ENCODE data around the gene FNDC4. TPM values are rescaled to one million over a fixed set of nuclear protein-coding genes. Genes with fewer than 3 reads are reported as not detected.

Gene FNDC4
- total RNA-seq, 1 donor from 2014 or later = 28.2 TPM

GRCh38 chr2:27445155-27445554 lies 49.8 kb downstream of the FNDC4 start:
- H3K27me3 ChIP-seq (ENCODE audit: control insufficient read depth, insufficient read depth, low read length) = no peaks in the 10 kb centered on the region

GRCh38 chr2:27442920-27443282 lies 52.1 kb downstream of the FNDC4 start:
- no peak overlapping the region for H3K4me3 ChIP-seq (ENCODE audit: low read depth, low read length)
- H3K36me3 ChIP-seq (ENCODE audit: control insufficient read depth, insufficient read depth, low read length) = peaks cover 4% of the 10 kb centered on the region
- H3K27me3 ChIP-seq (ENCODE audit: control insufficient read depth, insufficient read depth, low read length) = no peaks in the 10 kb centered on the region
- no peak for DNase-seq (ENCODE audit: low read depth)
- no peak for TF ChIP-seq CTCF (IDR thresholded peaks at IDR 0.05; ENCODE audit: insufficient read depth, low read length, poor library complexity, severe bottlenecking)

More at GRCh38 chr2:27445155-27445554, 49.8 kb downstream of the FNDC4 start:
- Histone ChIP-seq H3K36me3 (ENCODE audit: control insufficient read depth, insufficient read depth, low read length) (peaks cover 4% of the 10 kb centered on the region), H3K4me3 (ENCODE audit: low read depth, low read length) (no peak overlapping the region)
- TF ChIP-seq CTCF (IDR thresholded peaks at IDR 0.05; ENCODE audit: insufficient read depth, low read length, poor library complexity, severe bottlenecking) = no peak
- no peak for DNase-seq (ENCODE audit: low read depth)

- TF ChIP-seq CTCF (IDR thresholded peaks at IDR 0.05; ENCODE audit: insufficient read depth, low read length, poor library complexity, severe bottlenecking) = peak; percentile 24
- Histone ChIP-seq H3K27me3 (ENCODE audit: control insufficient read depth, insufficient read depth, low read length) (no peaks in the 10 kb centered on the region), H3K4me3 (ENCODE audit: low read depth, low read length) (no peak within 1 kb of the TSS), H3K36me3 (ENCODE audit: control insufficient read depth, insufficient read depth, low read length) (peaks cover 4% of the 10 kb centered on the region)
- no peak for DNase-seq (ENCODE audit: low read depth)
Measured at GRCh38 chr2:27441958-27442919, 52.8 kb downstream of the FNDC4 start, which contains the start of gene KRTCAP3. KRTCAP3 (plus strand) TSS chr2:27442381; CDS start chr2:27442413, 32 bp downstream.

Other genes starting within 250 kb of the FNDC4 start
- gene SLC30A3, start 232.2 kb downstream of the FNDC4 start, total RNA-seq = 0.08 and 0.27 TPM in 2 replicates
- gene DNAJC5G, start 219.8 kb downstream of the FNDC4 start, total RNA-seq = not detected in 2 replicates
- gene TRIM54, start 212.8 kb downstream of the FNDC4 start, total RNA-seq = 0.27 and 0.33 TPM in 2 replicates
- 1.6 and 1.7 TPM in 2 replicates for gene UCN, start 186.8 kb downstream of the FNDC4 start, total RNA-seq
- gene MPV17, start 172.1 kb downstream of the FNDC4 start, total RNA-seq = 90.7 and 105 TPM in 2 replicates
- gene GTF3C2, start 138.4 kb downstream of the FNDC4 start, total RNA-seq = 53.1 and 54.9 TPM in 2 replicates
- 39.8 and 46.7 TPM in 2 replicates for gene EIF2B4, start 124.9 kb downstream of the FNDC4 start, total RNA-seq
- 92.1 and 120 TPM in 2 replicates for gene SNX17, start 124.6 kb downstream of the FNDC4 start, total RNA-seq
- gene ZNF513, start 114.5 kb downstream of the FNDC4 start, total RNA-seq = 10.3 and 11.5 TPM in 2 replicates
- 110 and 121 TPM in 2 replicates for gene PPM1G, start 85.6 kb downstream of the FNDC4 start, total RNA-seq
- gene NRBP1, start 66.6 kb downstream of the FNDC4 start, total RNA-seq = 105 TPM in 2 replicates
- 8.1 and 10.0 TPM in 2 replicates for gene KRTCAP3, start 52.8 kb downstream of the FNDC4 start, total RNA-seq
- gene IFT172, start 5.5 kb downstream of the FNDC4 start, total RNA-seq = 11.2 and 21.6 TPM in 2 replicates
- 0.27 and 0.88 TPM in 2 replicates for gene GCKR, start 1.6 kb upstream of the FNDC4 start, total RNA-seq
- gene ZNF512, start 87.8 kb upstream of the FNDC4 start, total RNA-seq = 34.5 and 55.9 TPM in 2 replicates
- gene CCDC121, start 133.8 kb upstream of the FNDC4 start, total RNA-seq = 1.5 and 3.6 TPM in 2 replicates
- 55.2 and 58.3 TPM in 2 replicates for gene GPN1, start 133.8 kb upstream of the FNDC4 start, total RNA-seq
- gene SUPT7L, start 168.4 kb upstream of the FNDC4 start, total RNA-seq = 25.6 and 36.3 TPM in 2 replicates
- 25.0 and 26.4 TPM in 2 replicates for gene SLC4A1AP, start 168.7 kb upstream of the FNDC4 start, total RNA-seq